ENCODE measurements around the gene FSTL5.

DNA sequence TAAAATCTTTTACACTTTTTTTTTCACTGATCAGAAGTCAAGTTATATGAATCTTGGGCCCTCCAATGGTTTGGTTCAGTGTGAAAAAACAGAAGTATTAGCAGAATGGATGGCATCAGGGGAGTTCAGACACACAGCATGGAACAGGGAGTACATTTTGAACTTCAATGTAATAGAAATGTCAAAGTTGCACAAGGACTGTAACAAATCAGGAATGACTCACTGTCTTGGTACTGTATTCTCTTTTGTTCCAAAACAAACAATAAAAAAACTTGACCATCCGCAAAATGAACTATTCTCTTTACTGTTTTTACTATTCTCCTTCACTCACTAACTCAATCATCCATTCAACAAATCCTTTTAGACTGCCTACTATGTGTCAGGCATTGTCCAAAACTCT is 401.0 kb downstream of the FSTL5 start:
- TF ChIP-seq, protein P1, sequence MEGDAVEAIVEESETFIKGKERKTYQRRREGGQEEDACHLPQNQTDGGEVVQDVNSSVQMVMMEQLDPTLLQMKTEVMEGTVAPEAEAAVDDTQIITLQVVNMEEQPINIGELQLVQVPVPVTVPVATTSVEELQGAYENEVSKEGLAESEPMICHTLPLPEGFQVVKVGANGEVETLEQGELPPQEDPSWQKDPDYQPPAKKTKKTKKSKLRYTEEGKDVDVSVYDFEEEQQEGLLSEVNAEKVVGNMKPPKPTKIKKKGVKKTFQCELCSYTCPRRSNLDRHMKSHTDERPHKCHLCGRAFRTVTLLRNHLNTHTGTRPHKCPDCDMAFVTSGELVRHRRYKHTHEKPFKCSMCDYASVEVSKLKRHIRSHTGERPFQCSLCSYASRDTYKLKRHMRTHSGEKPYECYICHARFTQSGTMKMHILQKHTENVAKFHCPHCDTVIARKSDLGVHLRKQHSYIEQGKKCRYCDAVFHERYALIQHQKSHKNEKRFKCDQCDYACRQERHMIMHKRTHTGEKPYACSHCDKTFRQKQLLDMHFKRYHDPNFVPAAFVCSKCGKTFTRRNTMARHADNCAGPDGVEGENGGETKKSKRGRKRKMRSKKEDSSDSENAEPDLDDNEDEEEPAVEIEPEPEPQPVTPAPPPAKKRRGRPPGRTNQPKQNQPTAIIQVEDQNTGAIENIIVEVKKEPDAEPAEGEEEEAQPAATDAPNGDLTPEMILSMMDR (conservative IDR thresholded peaks at IDR 0.05; ENCODE audit: low read length): no peak
- no peak for TF ChIP-seq EZH2phosphoT487 (IDR thresholded peaks at IDR 0.05; ENCODE audit: borderline replicate concordance, low read depth, low read length)

All from OCI-LY7 (cell line).